Stimulated activated CD4-positive, alpha-beta T cell treated with anti-CD3 and anti-CD28 coated beads, Interleukin-2, amount 100 ng/mL, for 48 hours (primary cell): ENCODE measurements around the gene DACT3.

Experiments used
- DNase-seq, 2 donors: peaks; one replicate each; pipeline ENCODE4 v3.0.0-alpha.2; 2020

The DACT3 gene

GRCh38 chr19:46610413-46610775 lies 50.6 kb downstream of the DACT3 start:
- DNase-seq = no peak

DNA sequence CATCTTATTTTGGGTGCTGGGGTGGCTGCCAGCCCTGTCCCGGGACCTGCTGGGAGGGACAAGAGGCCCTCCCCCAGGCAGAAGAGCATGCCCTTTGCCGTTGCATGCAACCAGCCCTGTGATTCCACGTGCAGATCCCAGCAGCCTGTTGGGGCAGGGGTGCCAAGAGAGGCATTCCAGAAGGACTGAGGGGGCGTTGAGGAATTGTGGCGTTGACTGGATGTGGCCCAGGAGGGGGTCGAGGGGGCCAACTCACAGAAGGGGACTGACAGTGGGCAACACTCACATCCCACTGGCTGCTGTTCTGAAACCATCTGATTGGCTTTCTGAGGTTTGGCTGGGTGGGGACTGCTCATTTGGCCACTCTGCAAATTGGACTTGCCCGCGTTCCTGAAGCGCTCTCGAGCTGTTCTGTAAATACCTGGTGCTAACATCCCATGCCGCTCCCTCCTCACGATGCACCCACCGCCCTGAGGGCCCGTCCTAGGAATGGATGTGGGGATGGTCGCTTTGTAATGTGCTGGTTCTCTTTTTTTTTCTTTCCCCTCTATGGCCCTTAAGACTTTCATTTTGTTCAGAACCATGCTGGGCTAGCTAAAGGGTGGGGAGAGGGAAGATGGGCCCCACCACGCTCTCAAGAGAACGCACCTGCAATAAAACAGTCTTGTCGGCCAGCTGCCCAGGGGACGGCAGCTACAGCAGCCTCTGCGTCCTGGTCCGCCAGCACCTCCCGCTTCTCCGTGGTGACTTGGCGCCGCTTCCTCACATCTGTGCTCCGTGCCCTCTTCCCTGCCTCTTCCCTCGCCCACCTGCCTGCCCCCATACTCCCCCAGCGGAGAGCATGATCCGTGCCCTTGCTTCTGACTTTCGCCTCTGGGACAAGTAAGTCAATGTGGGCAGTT lies 51.2 kb downstream of the DACT3 start:
- DNase-seq = no peak

GRCh38 chr19:46608581-46609345 lies 52.2 kb downstream of the DACT3 start:
- DNase-seq = no peak

DNA sequence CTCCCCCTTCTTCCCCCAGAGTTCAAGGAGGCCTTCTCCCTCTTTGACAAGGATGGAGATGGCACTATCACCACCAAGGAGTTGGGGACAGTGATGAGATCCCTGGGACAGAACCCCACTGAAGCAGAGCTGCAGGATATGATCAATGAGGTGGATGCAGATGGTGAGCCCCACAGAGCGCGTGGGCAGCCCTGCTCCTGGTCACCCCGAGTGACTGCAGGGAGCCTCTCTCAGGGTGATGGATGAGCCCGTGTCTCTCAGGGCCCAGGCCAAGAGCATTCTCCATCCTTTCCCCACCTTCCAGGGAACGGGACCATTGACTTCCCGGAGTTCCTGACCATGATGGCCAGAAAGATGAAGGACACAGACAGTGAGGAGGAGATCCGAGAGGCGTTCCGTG lies 52.8 kb downstream of the DACT3 start:
- DNase-seq = no peak

DNA sequence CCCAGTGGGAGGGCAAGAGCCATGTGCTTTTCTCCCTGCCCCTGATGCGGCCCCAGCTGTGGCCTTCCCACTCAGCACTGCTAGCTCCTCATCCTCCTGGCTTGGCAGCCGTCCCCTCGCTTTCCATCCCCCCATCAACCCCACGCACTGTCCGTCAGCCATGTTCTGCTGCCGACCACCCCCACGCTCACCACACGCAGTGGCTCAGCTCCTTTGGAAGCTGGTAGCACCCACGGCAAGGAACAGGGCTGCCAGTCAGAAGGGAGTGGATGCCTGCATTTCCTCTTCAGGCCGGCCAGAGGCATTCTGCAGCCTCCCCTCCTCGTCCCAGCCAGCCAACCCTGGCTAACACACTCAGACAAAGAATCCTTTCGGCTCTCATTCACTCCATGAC lies 53.5 kb downstream of the DACT3 start:
- DNase-seq = no peak

- DNase-seq = no peak
Measured at GRCh38 chr19:46606681-46607447, 54.1 kb downstream of the DACT3 start.

- DNase-seq = no peak
Measured at GRCh38 chr19:46606019-46606418, 55.0 kb downstream of the DACT3 start.

GRCh38 chr19:46605356-46605821 lies 55.6 kb downstream of the DACT3 start:
- no peak for DNase-seq

DNA sequence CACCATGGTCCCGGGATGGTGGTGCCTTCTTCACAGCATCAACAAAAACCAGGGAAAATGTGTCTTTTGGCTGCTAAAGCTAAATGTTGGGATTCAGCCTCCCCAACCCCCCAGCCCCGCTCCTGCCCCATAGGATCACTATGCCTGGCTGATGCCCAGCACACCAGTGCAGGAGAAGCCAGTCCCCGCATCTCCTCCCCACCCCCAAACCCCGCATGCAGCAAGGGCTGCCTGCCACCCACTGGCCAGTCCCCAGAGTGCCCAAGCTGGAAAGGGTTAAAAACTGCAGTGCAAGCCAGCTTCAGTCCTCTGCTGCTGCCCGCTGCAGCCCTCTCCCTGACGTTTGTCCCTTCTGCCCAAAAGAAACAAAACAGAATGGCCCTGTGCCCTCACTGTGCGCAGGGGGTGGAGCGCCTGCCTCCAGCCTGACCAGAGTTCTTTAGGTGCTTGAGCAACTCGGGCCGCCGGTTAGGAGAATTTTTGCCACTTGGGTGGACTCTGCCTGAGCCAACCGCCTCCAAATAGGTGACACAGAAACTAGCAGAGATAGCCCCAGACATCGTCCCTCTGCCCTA lies 56.1 kb downstream of the DACT3 start:
- no peak for DNase-seq

DNA sequence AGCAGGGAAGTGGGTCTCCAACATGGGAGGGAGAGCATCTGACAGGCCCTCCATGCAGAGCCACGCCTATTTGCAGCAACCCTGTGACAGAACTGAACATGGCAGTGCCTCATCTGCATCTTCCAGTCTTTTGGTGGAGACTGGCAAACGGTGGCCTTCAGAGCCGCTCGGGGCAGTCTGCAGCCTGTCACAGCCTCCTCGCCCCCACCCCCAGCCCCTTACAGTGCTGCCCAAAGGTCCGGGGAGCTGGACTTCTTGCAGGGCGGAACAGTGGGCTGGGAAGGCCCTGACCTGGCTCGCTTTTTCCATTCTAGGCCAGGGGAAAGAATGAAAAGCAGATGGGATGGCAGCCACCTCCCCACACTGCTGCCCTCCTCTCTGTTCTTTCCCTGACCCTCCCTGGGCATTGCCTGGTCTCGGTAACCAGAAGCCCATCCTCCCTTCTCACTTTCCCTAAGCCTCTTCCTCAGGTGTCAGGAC lies 57.2 kb downstream of the DACT3 start:
- no peak for DNase-seq

- DNase-seq = no peak
Measured at GRCh38 chr19:46603195-46603637, 57.8 kb downstream of the DACT3 start.

GRCh38 chr19:46602392-46603194 lies 58.4 kb downstream of the DACT3 start:
- peak in 1 of 2 donors; percentile 44 for DNase-seq

- DNase-seq = no peak
Measured at GRCh38 chr19:46601318-46602224, 59.4 kb downstream of the DACT3 start, which contains the start of gene CALM3. Gene CALM3 (plus strand): TSS chr19:46601330. CDS start chr19:46601435, 105 bp downstream.

GRCh38 chr19:46600384-46601317 lies 60.3 kb downstream of the DACT3 start:
- peak; percentile 98 for DNase-seq

- no peak for DNase-seq
Measured at GRCh38 chr19:46599716-46600373, 61.1 kb downstream of the DACT3 start.

DNA sequence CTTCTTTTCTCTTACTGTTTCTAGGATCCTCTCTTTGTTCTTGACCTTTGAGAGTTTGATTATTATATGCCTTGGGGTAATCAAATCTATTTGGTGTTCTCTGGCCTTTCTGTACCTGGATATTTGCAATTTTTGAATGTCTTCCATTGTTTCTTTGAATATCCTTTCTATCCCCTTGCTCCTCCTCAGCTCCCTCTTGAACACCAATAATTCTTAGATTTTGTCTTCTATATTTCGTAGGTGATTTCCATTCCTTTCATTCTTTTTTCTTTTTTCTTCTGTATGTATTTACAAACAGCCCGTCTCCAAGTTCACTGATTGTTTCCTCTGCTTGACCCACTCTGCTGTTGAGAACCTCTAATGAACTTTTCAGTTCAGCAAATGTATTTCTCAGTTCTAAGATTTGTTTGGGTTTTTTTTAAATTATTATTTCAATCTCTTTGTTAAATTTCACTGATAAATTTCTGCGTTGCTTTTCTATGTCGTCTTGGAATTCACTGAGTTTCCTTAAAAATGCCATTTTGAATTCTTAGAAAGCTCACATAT lies 62.5 kb downstream of the DACT3 start:
- DNase-seq = no peak
